Measurements from ENCODE around the gene AKT2.

The AKT2 gene

DNA sequence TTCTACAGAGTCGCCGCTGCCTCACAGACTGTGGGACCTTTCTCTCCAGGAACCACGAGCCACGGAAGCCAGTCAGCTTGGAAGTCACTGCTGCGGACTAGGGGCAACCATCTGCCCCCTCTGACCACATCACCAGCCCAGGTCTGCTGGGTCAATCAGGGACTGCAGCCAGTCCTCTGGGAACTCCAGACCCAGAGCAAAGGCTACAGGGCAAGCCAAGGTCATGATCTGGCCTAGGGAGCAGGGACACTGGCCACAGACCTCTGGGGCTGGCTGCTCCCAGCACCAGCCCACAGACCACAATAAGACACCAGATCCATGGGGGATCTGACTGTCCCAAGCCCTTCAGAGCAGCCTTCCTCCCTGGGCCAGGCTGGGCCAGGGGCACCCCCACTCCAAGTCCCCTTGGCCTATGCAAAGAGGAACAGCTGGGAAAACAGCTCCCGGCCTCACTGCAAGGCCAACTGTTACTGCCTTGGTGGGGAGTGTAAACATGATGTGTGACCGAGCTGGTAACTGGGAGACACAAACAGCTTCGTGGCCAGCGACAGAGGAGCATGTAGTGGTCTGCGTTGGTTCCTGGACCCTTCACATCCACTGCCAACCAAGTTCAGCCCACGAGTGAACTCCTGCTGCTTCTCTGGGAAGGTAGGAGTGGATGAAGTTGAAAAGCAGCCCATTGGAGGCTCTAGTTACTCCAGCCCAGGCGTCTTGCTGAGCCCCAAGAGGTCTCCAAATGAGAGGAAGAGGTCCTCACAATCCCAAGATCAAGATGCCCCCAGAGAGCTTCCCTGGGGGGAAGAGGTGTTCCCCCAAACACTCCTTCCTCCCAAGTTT, 1.5 kb downstream of the AKT2 start:
- TF ChIP-seq Cebpa-rat (IDR thresholded peaks at IDR 0.05) = no peak
- H3K4me2 ChIP-seq = peak overlapping the region; percentile 99
- no peaks in the 10 kb centered on the region for H3K27me3 ChIP-seq
- H3K4me1 ChIP-seq = peaks cover 75% of the 10 kb centered on the region
- H3K9ac ChIP-seq = peak overlapping the region; percentile 97
- peak overlapping the region; percentile 87 for H3K4me3 ChIP-seq
- peak overlapping the region; percentile 98 for H3K27ac ChIP-seq
- H3K36me3 ChIP-seq = peaks cover 7% of the 10 kb centered on the region; the same call in 1 of the 2 replicates
- peaks cover 59% of the 10 kb centered on the region for H4K20me1 ChIP-seq
- no peaks in the 10 kb centered on the region for H3K9me3 ChIP-seq

DNA sequence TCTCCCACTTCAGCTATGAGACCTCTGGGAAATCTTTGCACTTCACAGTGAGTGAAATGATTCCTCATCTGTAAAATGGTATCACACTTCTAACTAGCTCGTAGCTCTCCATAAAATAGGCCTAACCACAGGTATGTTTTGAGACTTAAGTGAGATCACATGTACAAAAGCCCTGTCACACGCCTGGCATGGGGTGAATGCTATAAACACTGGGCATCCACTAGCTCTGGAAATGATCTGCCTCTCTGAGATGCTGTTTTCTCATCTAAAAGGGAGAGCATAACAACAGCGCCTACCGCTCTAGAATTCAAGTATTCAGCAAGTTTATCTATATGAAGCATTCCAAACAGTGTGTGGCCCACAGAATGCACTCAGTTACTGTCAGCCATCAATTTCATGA, 2.2 kb downstream of the AKT2 start:
- Histone ChIP-seq H3K9me3 (no peaks in the 10 kb centered on the region), H3K27me3 (no peaks in the 10 kb centered on the region), H3K4me3 (peak overlapping the region; percentile 87; the same call in 1 of the 2 replicates), H3K4me1 (peaks cover 82% of the 10 kb centered on the region), H3K27ac (peak overlapping the region; percentile 98), H4K20me1 (peaks cover 66% of the 10 kb centered on the region), H3K9ac (peak overlapping the region; percentile 97), H3K36me3 (peaks cover 7% of the 10 kb centered on the region; the same call in 1 of the 2 replicates), H3K4me2 (peak overlapping the region; percentile 99)
- TF ChIP-seq Cebpa-rat (IDR thresholded peaks at IDR 0.05) = no peak

DNA sequence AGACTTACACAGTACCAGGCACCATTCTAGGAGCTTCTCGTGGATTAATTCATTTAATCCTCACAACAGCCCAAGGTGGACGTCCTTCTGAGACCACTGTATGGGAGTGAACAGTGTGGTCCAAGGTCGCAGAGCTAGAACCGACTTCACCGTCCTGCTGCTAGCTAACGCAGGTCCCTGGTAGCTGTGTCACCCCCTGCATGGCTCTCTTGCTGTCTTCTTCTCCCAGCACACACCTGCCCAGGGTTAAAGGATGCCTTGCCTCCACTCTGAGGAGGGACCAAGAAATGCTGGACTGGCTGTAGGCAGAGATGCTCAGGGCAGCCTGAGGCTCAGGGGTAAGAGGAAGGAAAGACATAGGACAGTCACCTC, 3.0 kb downstream of the AKT2 start:
- peak overlapping the region; percentile 69 for H3K9ac ChIP-seq
- peak overlapping the region; percentile 99 for H3K4me2 ChIP-seq
- no peak for TF ChIP-seq Cebpa-rat (IDR thresholded peaks at IDR 0.05)
- peaks cover 86% of the 10 kb centered on the region for H3K4me1 ChIP-seq
- no peak overlapping the region for H3K4me3 ChIP-seq
- peaks cover 73% of the 10 kb centered on the region for H4K20me1 ChIP-seq
- H3K36me3 ChIP-seq = peaks cover 7% of the 10 kb centered on the region; the same call in 1 of the 2 replicates
- H3K27me3 ChIP-seq = no peaks in the 10 kb centered on the region
- H3K9me3 ChIP-seq = no peaks in the 10 kb centered on the region
- peak overlapping the region; percentile 98 for H3K27ac ChIP-seq

DNA sequence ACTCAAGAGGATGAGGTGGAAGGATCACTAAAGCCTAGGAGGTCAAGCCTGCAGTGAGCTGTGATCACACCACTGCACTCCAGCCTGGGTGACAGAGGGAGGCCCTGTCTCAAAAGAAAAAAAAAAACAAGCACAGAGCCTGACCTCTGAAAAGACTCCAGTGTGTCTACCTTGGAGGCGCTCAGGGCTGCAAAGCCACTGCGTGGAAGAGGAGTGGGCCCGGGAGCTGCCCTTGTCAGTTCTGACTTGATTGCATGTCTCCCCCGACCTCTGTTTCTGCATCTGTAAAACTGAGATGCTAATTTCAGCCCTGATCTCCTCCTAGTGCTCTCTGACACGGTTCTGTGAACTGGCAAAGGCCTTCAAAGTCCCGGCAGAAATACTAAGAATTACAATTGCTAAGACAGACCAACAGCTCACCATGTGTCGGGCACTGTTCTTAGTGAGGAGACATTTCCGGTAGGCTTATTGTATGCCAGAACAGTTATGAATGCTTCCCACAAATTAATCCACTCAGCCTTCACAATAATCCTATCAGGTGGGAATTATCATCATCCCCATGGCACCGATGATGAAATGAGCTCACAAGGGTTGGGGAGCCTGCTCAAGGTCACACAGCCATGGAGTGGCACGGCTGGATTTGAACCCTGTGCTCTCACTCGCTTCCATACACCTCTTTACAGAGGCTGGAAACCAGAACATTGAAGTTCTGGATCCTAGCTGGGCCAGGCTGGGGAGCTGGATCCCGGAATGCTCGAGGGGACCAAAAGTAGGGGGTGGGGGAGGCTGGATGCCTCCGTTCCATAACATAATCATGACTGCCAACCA, 3.5 kb downstream of the AKT2 start:
- H3K4me1 ChIP-seq = peaks cover 86% of the 10 kb centered on the region

DNA sequence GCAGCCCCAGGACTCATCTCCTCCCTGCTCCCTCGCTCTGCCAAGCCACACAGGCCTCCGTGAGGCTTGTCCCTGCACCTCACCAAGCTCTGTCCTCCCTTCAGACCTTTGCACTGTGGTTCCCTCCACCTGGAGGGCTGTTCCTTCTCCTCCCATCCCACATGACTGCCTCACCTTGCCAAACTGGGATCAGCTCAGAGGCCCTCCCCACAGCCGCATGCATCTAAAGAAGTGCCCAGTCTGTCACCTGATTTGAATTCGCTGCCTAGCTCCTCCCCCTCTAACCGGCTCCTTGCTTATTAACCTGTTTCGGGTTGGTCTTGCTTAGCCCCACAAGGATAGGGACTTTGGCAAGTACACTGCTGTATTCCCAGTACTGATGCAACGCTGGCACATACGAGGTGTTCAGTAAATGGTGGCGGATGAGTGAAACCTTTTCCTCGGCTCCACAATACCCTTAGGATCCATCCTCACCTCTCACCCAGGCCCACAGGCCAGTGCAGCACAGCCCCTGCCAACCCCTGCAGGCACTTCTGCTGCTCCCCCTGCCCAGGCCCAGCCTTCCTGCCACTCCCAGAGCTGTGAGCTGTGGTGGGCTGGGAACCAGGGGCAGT, 4.4 kb downstream of the AKT2 start:
- H3K27me3 ChIP-seq = no peaks in the 10 kb centered on the region
- H3K4me3 ChIP-seq = peak overlapping the region; percentile 59
- TF ChIP-seq Cebpa-rat (IDR thresholded peaks at IDR 0.05) = no peak
- peaks cover 88% of the 10 kb centered on the region for H4K20me1 ChIP-seq
- peak overlapping the region; percentile 99 for H3K4me2 ChIP-seq
- peak overlapping the region; percentile 69 for H3K9ac ChIP-seq
- peaks cover 7% of the 10 kb centered on the region; the same call in 1 of the 2 replicates for H3K36me3 ChIP-seq
- H3K9me3 ChIP-seq = no peaks in the 10 kb centered on the region
- H3K27ac ChIP-seq = peak overlapping the region; percentile 98
- peaks cover 86% of the 10 kb centered on the region for H3K4me1 ChIP-seq

More for the DNA sequence above, 3.5 kb downstream of the AKT2 start:
- Histone ChIP-seq H3K27me3 (no peaks in the 10 kb centered on the region), H3K4me2 (peak overlapping the region; percentile 99), H3K27ac (peak overlapping the region; percentile 98), H3K4me3 (no peak overlapping the region), H3K9me3 (no peaks in the 10 kb centered on the region), H3K36me3 (peaks cover 7% of the 10 kb centered on the region; the same call in 1 of the 2 replicates), H4K20me1 (peaks cover 79% of the 10 kb centered on the region), H3K9ac (peak overlapping the region; percentile 69)
- TF ChIP-seq Cebpa-rat (IDR thresholded peaks at IDR 0.05) = no peak

DNA sequence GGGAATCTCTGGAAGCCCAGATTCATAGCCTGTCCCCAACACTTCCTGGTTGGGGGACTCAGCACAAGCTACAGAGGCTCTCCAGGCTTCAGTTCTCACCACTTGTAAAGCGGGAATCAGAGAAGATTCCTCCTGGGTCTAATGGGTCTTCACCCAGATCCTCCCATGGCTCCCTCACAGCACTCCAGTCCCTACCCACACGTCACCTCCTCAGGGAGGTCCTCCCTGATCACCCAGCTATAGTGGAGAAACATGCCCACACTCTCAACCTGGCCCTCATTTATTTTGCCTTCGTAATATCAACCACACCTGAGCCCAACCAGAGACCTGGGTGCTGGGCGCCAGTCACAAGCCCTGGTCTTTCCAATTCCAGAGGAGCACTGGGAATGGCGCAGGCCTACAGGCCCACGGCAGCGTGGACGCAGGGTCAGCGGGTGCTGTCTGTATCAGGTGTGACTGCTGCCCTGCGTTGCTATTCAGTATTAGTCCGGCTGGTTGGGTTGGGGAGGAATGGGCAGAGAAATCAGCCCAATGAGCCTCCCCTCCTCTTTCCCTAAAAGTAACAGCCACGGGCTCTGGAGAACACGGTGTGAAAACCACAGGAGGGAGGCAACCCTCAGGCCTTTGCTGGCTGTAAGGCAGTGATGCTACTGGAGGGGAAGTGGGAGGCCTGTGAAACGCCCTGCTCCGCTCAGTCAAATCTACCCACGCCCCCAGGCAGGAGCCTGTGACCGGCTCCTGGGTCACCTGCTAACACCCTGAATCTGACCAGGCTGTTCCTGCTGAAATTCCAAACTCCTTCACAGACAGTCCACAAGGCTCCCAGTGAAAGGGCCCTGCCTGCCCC, 5.2 kb downstream of the AKT2 start:
- H3K9ac ChIP-seq = peak overlapping the region; percentile 69
- H3K4me2 ChIP-seq = peak overlapping the region; percentile 99
- no peak for TF ChIP-seq Cebpa-rat (IDR thresholded peaks at IDR 0.05)
- no peaks in the 10 kb centered on the region for H3K27me3 ChIP-seq
- H4K20me1 ChIP-seq = peaks cover 93% of the 10 kb centered on the region
- peaks cover 91% of the 10 kb centered on the region for H3K4me1 ChIP-seq
- H3K9me3 ChIP-seq = no peaks in the 10 kb centered on the region
- H3K36me3 ChIP-seq = peaks cover 7% of the 10 kb centered on the region; the same call in 1 of the 2 replicates
- H3K4me3 ChIP-seq = peak overlapping the region; percentile 59
- H3K27ac ChIP-seq = peak overlapping the region; percentile 98

DNA sequence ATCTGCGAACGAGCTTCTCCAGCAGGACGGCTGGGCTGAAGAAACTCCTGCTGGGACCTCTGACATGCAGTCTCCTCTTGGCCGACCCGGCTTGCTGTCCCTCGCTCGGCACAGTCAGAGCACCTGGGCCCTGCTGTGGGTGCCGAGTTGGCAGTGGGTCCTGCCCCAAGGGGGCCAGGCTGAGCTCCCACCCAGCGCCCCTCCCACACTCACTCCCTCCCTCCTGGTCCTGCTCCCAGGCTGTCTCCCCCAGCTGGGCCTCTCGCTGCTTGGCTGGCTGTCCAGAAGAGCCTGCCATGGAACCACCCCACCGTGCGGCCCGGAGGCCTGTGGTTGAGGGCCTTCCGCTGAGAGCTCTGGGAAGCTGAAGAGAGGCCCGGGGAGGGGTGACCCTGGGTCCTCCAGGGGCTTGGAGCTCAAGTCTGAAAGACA, 6.0 kb downstream of the AKT2 start:
- peaks cover 98% of the 10 kb centered on the region for H4K20me1 ChIP-seq

DNA sequence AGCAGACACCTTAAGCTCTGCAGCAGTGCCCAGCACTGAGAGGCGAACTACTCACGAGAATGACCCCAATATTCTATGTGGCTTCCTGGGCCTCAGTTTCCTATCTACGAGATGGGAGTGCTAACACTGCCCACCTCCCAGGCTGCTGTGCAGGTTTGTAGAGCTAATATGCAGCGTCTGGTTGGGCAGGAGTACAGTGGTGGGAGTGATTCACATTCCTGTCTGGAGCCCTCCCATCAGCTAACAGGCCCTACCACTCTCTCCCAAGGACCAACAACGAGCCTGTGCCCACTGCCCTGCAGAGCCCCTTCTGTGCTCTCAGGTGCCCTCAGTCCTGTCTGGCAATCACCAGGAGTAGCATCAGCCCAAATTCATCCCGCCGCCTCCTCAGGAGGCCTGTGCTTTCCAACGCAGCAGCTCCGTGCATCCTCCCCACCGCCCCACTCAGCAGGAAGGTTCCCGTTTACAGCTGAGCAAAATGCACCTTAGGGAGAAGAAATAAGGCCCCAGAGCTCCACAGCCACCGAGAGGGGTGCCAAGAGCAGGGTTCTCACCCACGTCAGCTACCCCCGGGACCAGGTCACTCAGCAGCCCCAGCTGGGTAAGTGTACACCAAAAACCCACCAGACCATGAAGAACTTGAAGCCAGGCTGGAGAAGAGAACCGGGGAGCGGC, 6.6 kb downstream of the AKT2 start:
- H3K36me3 ChIP-seq = peaks cover 7% of the 10 kb centered on the region; the same call in 1 of the 2 replicates
- peaks cover 98% of the 10 kb centered on the region for H4K20me1 ChIP-seq
- peaks cover 98% of the 10 kb centered on the region for H3K4me1 ChIP-seq
- no peak for TF ChIP-seq Cebpa-rat (IDR thresholded peaks at IDR 0.05)
- no peaks in the 10 kb centered on the region for H3K9me3 ChIP-seq
- H3K4me2 ChIP-seq = peak overlapping the region; percentile 99
- peak overlapping the region; percentile 59 for H3K4me3 ChIP-seq
- H3K9ac ChIP-seq = peak overlapping the region; percentile 69
- H3K27ac ChIP-seq = peak overlapping the region; percentile 98
- no peaks in the 10 kb centered on the region for H3K27me3 ChIP-seq

More for the DNA sequence above, 6.0 kb downstream of the AKT2 start:
- Histone ChIP-seq H3K4me1 (peaks cover 98% of the 10 kb centered on the region), H3K36me3 (peaks cover 7% of the 10 kb centered on the region; the same call in 1 of the 2 replicates), H3K9me3 (no peaks in the 10 kb centered on the region), H3K4me3 (peak overlapping the region; percentile 59), H3K4me2 (peak overlapping the region; percentile 99), H3K27me3 (no peaks in the 10 kb centered on the region), H3K9ac (peak overlapping the region; percentile 69), H3K27ac (peak overlapping the region; percentile 98)
- no peak for TF ChIP-seq Cebpa-rat (IDR thresholded peaks at IDR 0.05)

Measured in BLaER1 (cell line).